ENCODE measurements around the gene PPP1R15B. TPM values are rescaled to one million over a fixed set of nuclear protein-coding genes. Genes with fewer than 3 reads are reported as not detected.

PPP1R15B gene
- total RNA-seq, 2 donors from 2014 or later, result 44.8 to 79.2 TPM

DNA sequence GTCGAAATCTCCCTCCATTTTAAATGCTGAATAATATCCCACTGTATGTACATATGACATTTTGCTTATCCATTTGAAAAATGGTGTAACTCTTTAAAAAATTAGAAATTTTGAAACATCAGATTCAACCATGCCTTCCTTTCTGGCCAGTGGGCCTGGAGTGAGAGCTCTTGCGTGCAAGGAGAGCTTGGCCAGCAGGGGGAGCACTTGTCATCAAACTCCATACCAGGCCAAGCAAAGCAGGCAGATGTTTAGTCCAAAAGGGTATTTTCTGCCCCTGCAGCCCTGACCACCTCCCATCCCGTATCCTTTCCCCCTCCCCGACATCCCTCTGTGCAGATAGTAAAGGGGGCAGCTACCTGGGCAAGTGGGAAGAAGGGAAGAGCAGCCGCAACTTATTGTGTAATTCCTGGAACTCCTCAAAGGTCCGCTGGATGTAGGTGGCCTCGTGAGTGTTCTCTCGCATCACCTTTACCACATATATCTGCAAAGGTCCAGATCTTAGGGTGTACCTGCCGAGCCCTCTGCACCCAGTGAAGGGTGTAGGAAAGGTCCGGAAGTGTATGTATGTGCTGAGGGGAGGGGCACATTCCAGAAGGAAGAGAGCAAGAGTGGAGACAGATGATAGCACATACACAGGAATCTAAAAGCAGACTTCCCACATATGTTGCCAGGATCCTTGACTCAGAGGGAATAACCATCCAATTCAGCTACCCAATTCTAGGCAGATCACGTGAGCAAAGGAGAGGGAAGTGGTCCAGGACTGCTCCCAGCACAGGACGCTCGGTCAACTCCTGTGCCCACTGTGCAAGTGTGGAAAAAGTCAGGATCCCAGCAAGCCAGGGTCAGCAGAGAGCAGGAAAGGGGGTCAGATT lies 19.9 kb upstream of the PPP1R15B start:
- no peaks in the 10 kb centered on the region for H3K4me1 ChIP-seq (ENCODE audit: control insufficient read depth, insufficient read depth, low read length)
- H3K9me3 ChIP-seq (ENCODE audit: control insufficient read depth, low read length), result no peaks in the 10 kb centered on the region
- no peak overlapping the region for H3K27ac ChIP-seq (ENCODE audit: low read depth, low read length)
- Mint-ChIP-seq H3K9me3 (no peaks in the 10 kb centered on the region), H3K27ac (no peak overlapping the region), H3K27me3 (ENCODE audit: insufficient read depth) (peaks cover 47% of the 10 kb centered on the region), H3K4me1 (no peaks in the 10 kb centered on the region), H3K4me3 (no peak overlapping the region), H3K36me3 (ENCODE audit: low read depth) (peaks cover 50% of the 10 kb centered on the region)
- no peak overlapping the region for H3K4me3 ChIP-seq (ENCODE audit: low read length)
- no peak overlapping the region for H3K9ac ChIP-seq (ENCODE audit: extremely low read depth, low read length, poor library complexity, severe bottlenecking)
- DNase-seq, result peak; percentile 91
- 69 to 100% methylated on average over 3 to 13 of the region's 13 CpGs for WGBS, 2 experiments (ENCODE audit: insufficient coverage in 1 of 2, insufficient read length in 1 of 2)
- peaks cover 46% of the 10 kb centered on the region for H3K27me3 ChIP-seq (ENCODE audit: control insufficient read depth, insufficient read depth, low read length, poor library complexity, severe bottlenecking)
- peak; percentile 96 for TF ChIP-seq CTCF (conservative IDR thresholded peaks at IDR 0.05)
- peaks cover 26% of the 10 kb centered on the region for H3K36me3 ChIP-seq (ENCODE audit: control insufficient read depth, insufficient read depth, low read length)

- DNase-seq, result no peak
- no peaks in the 10 kb centered on the region for H3K4me1 Mint-ChIP-seq
- H3K4me3 Mint-ChIP-seq, result no peak overlapping the region
These were observed 18.1 kb upstream of the PPP1R15B start for GRCh38 chr1:204429746-204430145.

More at GRCh38 chr1:204429746-204430145, 18.1 kb upstream of the PPP1R15B start:
- TF ChIP-seq CTCF (conservative IDR thresholded peaks at IDR 0.05), result no peak
- Histone ChIP-seq H3K9me3 (ENCODE audit: control insufficient read depth, low read length) (no peaks in the 10 kb centered on the region), H3K4me3 (ENCODE audit: low read length) (no peak overlapping the region), H3K4me1 (ENCODE audit: control insufficient read depth, insufficient read depth, low read length) (no peaks in the 10 kb centered on the region), H3K9ac (ENCODE audit: extremely low read depth, low read length, poor library complexity, severe bottlenecking) (no peak overlapping the region), H3K27ac (ENCODE audit: low read depth, low read length) (no peak overlapping the region), H3K27me3 (ENCODE audit: control insufficient read depth, insufficient read depth, low read length, poor library complexity, severe bottlenecking) (peaks cover 29% of the 10 kb centered on the region), H3K36me3 (ENCODE audit: control insufficient read depth, insufficient read depth, low read length) (peaks cover 28% of the 10 kb centered on the region)
- 95 to 97% methylated on average over 15 to 18 of the region's 18 CpGs for WGBS, 2 experiments (ENCODE audit: insufficient coverage in 1 of 2, insufficient read length in 1 of 2)
- Mint-ChIP-seq H3K9me3 (no peaks in the 10 kb centered on the region), H3K27me3 (ENCODE audit: insufficient read depth) (peaks cover 31% of the 10 kb centered on the region), H3K27ac (no peak overlapping the region), H3K36me3 (ENCODE audit: low read depth) (peaks cover 50% of the 10 kb centered on the region)
